Cortex of kidney (tissue), 1 donor: ENCODE measurements around the gene RFX4.

Experiments used
- DNase-seq: peaks from one replicate; lab custom pipeline; 2025; lab: John Stamatoyannopoulos, UW

Gene RFX4

DNA sequence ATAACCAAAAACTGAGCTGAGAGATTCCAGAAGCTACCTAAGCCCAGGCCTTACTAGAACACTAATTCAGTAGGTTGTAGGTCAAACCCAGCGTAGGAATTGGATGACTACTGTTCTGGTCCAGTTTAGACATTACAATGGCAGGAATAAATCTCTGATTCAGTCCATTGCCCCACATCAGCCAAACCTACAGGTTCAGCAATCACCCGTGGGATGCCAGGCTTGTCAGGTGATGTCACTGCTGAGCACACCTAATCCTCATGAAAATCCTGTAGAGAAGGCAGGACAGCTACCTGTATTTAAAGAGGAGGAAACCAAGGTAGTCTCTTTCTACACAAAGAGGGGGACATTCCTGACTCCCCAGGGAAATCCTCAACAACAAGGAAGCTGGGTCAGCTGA is 63.7 kb downstream of the RFX4 start:
- no peak for DNase-seq

DNA sequence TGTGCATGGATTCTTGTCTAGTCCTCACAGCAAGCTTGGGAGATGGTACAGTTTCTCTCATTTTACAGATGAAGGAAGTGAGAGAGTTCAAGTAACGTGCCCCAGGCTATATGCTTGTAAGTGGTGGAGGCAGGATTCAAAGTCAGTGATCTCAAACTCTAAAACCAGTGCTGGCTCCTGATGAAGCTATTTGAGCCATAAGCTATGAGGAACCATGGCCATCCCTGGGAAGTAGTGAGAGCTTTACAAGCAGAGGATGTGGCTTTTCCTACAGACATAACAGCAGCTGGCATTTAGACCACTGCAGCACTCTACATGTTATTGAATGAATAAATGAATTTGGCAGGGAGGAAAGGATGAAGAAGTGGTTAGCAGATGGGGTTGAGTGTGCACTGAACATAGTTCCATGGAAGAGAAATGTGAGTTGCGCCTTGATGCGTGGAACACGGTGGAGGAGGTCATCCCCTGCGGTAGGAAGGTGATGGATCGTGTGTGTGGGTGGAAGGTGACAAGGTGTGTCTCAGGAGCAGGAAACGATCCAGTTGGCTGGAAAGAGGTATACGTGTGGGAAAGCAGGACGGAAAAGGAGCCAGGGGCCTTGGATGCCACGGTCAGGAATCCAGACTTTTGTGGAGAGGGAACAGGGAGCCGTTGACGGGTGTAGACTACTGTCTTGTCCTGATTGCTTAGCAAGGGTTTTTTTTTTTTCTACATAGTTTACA is 65.2 kb downstream of the RFX4 start:
- DNase-seq: no peak

DNA sequence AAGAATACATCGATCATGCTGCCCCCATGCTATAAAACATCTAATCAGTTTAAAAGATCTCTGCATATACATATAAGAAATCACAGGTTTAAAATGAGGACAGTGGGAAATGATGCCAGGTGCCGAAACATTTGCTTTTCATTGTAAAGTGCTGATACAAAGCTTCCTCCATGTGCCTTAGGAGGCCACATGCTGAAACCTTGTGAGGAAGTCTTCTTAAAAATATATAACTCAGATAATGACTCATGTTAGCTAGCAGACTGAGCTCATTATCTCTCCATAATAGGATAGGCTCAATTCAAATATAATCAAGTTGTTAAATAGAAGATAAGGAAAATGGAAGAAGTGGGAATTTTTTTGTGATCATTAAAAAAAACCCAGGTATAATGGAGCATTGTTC is 65.9 kb downstream of the RFX4 start:
- DNase-seq: no peak

DNA sequence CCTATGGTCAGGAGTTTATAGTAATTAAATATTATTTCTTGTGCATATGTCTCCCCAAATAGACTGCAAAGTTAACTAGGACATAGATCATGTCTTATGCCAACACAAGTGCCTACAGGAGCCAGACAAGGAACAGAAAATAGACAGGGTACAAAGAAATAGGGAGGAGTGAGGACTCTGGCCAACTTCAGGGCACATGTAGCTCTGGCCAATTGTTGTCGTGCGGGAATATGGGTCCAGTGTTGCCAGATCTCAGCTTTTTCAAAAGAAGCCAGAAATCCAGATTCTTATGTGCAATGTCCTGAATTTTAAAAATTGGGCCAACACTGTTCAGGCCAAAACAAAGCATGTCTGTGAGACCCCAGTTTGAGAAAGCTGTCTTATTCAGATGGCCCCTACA is 68.7 kb downstream of the RFX4 start:
- no peak for DNase-seq

DNA sequence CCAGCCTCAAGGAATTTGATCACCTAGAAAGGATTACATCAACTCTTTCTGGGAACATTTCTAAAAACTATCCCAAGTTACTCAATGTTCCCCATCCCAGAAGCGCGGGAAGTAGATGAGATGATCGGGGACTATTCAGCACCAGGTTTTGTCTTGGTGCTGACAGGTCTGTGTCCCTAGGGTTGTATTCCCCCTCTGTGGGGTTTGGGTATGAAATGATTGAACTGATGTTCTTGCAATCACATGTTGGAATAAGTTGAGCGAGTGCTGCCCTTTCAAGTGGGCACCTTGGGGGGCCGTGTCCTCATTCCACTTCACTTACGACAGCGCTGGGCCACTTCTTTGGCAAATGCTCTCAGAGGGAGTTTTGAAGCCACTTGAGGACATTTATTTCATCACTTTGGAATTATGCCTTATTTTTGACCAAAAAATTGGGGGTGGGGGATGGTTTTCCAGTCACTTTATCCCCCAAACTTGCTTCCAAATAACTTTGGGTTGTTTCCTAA is 69.8 kb downstream of the RFX4 start:
- DNase-seq: no peak

DNA sequence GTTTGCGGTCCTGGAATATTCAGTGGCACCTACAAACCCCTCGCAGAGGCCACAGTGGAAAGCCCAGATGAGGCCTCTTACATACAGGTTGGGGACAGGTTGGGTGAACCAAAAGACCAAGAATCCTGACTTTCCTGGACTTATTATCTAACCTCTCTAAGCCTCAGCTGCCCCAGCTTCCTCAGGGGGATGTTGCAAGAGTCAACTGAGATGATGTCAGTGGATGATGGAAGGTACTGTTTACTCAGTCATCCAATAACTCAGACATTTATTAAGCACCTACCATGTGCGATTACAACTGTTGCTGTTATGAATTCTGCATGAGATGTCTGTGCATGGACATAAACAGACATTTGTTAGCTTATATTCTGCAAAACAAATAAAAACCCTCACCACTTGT is 72.8 kb downstream of the RFX4 start:
- no peak for DNase-seq

DNA sequence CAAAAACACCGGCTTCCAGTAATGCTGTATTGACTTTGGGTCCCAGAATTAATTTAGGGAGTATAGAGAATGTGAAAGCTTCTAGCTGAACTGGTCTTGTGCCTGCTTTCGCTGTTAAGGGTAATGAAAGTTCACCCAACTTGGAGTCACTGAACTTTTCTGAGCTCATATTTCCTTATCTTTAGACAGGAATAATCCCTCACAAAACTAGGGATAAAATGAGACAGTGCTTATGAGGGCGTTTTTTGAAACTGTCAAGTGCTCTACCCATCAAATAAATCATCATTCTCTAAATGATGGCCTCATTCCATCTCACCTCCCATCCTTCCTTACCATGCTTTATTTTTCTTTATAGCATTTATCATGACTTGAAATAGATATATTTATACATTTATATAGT is 74.7 kb downstream of the RFX4 start:
- no peak for DNase-seq

DNA sequence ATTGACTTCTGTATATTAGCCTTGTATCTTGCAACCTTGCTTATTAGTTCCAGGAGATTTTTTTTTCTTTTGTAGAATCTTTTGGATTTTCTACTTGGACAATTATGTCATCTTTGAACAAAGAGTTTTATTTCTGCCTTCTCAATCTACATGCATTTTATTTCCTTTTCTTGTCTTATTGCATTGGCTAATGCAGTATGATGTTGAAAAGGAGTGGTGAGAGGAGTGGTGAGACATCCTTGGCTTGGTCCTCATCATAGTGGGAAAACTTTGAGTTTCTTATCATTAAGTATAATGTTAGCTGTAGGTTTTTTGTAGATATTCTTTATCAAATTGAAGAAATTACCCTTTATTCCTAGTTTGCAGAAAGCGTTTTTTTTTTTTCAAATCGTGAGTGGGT is 80.6 kb downstream of the RFX4 start:
- DNase-seq: no peak

DNA sequence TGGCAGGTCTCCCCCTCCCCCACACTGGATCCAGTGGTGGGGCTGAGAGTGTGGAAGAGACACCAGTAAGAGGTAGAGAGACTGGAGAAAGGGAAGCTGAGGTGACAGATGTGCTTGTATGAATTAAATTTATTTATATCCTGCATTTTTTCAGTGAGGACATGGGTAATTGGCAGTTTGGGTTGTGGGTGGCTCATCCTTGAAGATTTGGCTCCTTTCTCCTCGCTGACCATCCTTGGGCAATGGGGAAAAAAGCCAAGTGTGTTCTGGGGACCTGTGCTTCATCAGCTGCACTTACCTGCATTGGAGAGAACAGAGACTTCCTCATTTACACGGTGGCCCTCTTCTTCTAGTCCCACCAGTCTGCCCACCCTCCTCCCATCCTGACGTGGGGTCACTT is 86.4 kb downstream of the RFX4 start:
- DNase-seq: no peak

DNA sequence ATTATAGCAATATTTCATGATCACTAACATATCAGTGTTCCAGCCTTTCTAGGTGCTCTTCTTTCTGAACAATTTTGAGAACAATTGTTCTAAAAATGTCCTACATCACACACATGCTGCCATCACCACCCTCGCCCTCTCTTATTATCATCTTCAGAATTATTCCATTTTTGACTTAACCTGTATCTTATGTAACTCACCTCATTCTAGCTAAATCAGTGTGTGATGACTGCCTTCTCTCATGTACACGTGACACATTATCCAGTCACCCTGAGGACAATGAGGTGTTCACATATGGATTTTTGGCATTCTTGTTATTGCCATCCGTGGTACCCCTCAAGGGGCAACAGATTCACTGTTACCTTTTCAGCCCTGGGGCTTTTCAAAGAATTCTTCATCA is 87.3 kb downstream of the RFX4 start:
- no peak for DNase-seq

DNA sequence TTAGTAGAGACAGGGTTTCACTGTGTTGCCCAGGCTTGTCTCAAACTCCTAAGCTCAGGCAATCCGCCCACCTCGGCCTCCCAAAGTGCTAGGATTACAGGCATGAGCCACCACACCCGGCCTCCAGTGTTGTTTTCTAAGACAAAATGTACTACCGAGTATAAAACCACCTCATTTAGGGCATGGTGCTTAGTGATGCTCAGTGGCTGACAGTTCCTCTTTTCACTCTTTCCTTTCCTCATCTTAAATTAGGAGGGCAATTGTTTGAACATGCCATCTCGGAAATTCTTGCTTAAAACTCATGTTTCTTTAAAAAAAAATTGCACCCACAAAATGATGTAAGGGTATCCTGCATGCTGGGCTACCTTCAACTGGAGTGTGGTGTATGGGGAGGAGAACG is 89.0 kb downstream of the RFX4 start:
- no peak for DNase-seq

DNA sequence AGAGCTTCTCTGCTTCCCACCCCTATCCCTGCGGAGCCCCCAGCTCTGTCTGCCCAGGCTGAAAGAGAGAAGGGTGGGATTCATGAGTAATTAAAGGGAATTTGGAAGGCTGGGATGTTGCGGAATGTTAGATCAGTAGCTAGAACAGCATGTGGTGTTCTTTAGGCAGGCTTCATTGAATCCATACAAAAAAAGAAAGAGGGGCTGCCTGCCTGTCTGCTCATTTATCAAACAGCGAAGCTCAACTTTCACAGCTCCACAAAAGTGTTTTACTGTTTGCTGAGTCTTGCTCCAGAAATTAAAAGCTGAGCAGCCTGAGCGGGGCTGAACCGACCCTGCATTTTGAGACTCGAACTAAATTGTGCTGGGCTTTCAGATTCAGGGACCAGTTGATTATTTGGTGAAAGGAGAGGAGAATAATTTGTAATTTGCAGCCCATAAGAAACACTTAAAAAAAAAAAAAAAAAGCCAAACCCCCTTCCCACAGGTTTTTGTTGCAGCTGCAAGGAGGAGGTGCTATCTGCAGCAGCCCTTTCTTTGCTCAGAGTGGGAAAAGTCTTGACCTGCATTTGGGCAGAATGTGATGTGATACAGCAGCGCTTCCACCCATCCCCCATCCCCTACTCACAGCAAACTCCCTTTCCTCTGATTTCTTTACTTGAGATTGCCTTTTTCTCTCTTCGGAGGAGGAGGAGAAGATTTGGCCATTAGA is 89.7 kb downstream of the RFX4 start:
- no peak for DNase-seq

DNA sequence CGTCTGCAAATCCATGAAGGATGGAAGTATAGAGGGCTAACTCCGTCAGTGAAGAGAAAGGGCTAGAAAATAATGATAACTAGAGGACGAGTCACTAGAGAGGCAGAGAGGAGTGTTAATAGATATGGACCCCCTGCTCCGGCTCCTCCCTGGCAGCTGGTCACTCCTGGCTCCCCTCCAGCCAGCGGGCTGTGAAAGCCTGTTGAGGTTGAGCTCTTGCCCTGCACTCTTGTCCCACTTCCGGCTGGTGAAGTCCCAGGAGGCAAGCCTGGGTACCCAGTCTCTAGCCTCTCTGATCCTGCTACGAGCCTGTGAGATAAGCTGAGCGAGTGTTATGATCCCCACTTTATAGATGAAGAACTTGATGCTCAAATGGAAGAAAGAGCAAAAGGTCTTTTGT is 90.3 kb downstream of the RFX4 start:
- DNase-seq: no peak

DNA sequence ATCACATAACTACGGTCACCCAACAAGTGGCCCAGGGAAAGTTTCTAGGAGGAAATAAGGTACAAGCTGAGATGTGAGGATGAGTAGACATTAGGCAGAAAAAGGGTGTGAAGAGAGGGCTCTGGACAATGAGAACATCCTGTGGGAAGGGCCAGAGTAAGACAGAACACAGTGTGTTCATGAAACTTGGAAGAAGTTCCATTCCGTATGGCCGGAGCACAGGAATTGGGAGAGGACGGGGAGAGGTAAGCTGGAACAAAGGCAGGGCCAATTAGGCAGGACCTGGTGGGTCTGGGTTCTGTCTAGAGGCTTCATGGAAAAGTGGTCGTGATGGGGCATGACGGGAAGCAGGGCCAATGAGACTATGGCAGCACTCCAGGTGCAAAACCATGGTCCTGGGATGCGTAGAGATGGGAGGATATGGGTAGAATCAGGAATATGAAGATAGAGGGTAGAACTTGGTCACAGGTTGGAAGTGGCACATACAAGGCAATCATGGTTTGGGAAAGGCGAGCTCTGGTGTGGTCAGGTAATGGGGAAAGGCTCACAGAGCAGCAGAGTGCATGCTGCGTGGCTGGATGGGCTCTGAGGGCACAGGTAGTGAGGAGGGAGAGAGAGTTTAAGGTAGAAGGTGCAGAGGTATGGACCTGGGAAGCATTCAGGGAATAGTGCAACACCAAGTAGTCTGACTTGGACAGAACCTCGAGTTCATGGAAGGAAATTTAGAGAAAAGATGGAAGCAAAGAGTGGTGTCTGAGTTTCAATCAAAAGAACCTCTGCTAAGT is 93.0 kb downstream of the RFX4 start:
- no peak for DNase-seq

DNA sequence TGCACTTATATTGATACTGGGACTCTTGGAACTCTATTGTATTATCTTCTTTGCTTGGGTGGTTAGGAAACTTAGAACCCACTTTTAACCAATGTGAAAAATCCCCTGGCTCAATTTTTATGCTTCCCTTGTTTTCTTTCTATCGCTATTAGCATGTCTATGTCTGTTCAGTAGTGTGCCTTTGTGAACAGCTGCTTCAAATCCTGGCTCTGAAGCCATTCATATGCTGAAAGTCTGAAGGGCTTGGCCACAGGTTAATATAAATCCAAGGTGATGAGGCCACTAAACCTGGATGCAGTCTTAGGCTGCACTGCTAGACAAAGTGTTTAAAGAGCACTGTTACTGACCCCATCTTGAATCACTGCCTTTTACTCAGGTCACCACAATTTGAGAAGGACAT is 96.8 kb downstream of the RFX4 start:
- no peak for DNase-seq

DNA sequence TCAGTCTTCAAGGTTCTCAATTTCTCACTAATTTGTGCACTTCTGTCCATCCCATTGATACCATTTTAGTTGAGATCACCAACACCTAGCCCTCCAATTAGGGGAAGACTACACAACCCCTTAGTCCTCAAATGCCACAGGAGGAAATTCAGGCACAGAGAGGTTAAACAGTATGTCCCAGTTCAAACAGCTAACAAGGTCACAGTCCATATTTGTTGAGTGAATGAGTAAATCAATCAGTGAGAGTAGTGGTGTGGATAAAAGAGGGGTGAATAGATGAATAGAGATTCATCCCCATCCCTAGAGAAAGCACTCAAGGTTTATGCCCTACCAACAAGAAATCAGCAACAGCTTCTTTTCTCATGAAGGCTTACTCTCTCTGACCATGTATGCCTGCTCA is 97.5 kb downstream of the RFX4 start:
- DNase-seq: no peak

DNA sequence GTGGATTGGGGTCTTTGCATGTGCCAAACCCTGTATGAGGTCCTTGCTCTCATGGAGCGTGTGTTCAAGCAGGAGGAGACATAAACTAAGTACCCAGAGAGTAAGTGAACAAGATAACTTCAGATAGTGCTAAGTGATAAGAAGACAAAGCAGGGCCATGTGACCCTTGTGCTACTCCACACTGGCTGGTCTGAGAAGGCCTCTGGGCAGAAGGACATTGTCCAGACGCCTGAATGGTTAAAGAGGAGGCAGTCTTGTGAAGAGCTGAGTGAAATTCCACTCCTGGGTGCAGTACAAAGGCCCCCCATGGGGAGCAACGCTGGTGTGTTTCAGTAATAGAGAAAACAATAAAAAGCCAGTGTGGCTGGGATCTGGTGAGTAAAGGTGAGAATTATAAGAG is 98.4 kb downstream of the RFX4 start:
- DNase-seq: no peak

DNA sequence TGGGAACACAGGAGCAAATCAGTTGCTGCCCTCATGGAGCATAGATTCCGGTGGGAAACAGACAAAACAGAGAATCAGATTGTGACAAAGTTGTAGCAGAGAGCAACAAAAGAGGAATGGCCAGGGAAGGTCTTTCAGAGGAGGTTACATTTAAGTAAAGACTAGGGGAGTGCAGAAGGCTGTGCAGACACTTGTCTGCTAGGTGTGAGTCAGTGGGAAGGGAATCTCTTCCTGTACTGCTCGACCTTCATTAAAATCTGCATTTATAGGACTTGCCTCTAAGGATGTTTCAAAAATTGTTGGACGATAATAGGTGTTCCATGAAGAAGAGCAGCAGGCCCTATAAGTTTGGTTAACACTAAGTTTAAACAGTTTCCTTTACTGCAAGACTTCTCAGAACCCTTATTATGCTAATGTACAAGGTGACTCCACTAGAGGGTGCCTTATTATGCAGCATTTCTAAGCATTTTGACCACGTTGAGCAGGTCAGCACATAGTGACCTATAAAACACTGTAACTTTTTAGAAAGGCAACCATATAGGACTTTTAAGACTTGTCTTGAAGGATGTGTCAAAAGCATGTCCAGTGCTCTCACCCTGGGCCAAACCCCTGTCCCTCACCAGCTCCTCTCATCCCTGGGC is 99.9 kb downstream of the RFX4 start:
- DNase-seq: no peak

DNA sequence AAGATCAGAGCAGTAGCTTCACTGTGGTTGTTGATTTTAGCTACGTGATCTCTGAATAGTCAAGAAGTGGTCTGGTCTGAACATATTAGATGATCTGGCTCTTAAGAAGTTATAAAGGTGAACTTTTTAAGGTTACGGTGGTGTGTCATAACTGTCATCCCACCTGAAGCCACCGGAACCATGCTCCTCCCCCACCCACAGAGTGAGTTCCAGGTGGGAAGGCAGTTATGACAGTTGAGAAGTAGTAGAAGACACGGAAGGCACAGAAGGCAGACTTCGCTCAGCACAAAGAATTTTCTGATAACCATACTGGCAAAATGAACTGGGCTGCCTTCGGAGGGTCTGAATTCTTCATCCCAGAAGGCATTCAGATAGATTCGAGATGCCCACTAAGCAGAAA is 101.7 kb downstream of the RFX4 start:
- no peak for DNase-seq

DNA sequence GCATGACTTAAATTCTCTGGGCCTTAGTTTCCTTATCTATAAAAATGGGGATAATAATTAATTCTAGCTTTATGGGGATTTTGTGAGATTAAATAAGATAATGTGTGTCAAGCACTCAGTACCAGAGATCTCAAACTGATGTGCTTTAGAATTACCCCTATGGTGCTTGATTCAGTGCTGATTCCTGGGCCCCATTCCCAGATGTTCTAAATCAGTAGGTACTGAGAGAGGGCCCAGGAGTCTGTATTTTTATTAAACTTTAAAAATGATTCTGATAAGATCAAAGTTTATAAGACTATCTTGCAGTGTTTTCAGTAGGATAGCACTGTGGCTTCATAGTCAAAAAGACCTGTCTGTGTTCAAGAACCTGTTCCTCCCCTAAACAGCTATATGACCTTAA is 102.6 kb downstream of the RFX4 start:
- no peak for DNase-seq

DNA sequence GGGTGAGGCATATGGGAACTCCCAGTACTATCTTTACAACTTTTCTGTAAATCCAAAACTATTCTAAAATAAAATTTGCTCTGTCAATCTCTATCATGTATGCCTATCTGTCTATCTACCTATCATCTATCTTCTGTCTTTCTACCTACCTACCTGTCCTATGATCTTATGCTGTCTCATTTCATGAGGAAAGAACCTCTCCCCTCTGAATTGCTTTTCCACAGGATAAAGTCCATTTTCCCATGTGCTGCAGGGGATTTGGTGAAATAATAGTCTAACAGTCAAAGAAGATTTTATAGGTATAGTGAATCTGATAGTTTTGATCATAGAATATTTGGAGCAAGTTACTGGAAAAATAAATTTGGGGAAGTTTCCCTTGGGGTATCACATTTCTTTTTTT is 104.9 kb downstream of the RFX4 start:
- no peak for DNase-seq

DNA sequence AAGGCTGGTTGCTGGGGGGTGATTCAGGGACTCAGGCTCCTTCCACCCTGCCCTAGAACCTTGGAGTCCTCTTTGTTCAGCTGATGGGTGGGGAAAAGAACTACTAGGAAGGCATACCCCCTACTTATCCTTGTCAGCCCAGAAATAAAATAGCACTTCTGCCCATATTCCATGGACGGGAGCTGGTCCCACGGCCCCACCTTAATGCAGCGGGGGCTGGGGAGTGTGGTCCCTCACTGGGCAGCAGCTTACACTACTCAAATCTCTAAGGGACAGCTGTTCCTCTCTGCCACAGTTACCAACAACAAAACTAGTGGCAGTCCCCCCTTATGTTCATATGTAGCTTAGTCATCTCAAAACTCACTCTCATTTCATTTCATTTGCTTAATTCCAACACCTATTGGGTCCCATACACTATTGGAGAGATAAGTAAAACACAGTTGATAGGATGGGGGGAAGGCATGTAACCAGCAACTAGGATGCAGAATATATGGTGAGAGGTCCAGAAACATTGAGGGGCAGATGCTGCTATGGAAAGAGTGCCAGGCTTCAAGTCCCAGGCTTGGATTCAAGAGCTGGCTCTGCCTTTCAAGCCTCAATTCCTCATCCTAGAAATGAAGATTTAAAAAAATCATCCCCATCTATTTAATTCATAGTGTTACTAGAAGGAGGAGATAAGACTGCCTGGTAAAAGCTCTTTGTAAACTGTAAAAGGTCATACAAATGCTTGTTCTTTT is 107.9 kb downstream of the RFX4 start:
- DNase-seq: no peak
